HG03354 (cell line): ENCODE measurements around the gene PRTN3.

Experiments
- ATAC-seq: cut with Tn5 transposase; IDR thresholded peaks from one replicate; pipeline ENCODE4 v1.9.1; 2021; ENCODE audit warnings: mild to moderate bottlenecking; ENCODE audit not compliant: unreplicated experiment, poor library complexity, severe bottlenecking

PRTN3 gene

GRCh38 chr19:840519-841206 is at the start of gene PRTN3:
Gene PRTN3 (plus strand): TSS chr19:840999. CDS start chr19:841009, 10 bp downstream.
- no peak for ATAC-seq

GRCh38 chr19:791007-791566 is 49.7 kb upstream of the PRTN3 start:
- no peak for ATAC-seq

GRCh38 chr19:791567-792305 is 49.1 kb upstream of the PRTN3 start:
- ATAC-seq, result no peak

- no peak for ATAC-seq
These were observed 48.4 kb upstream of the PRTN3 start for GRCh38 chr19:792306-792885.

GRCh38 chr19:793806-794205 is 47.0 kb upstream of the PRTN3 start:
- ATAC-seq, result no peak

- ATAC-seq, result no peak
These were observed 45.7 kb upstream of the PRTN3 start for GRCh38 chr19:795073-795611.

GRCh38 chr19:795691-796581 is 44.9 kb upstream of the PRTN3 start:
- no peak for ATAC-seq

GRCh38 chr19:796692-797527 is 43.9 kb upstream of the PRTN3 start, which contains the start of gene PTBP1:
Gene PTBP1 (plus strand): TSS chr19:797452. CDS start chr19:797498, 46 bp downstream.
- peak; percentile 76 for ATAC-seq

GRCh38 chr19:797528-798414 is 43.0 kb upstream of the PRTN3 start:
- peak; percentile 43 for ATAC-seq

GRCh38 chr19:798415-799075 is 42.3 kb upstream of the PRTN3 start:
- ATAC-seq, result no peak

- no peak for ATAC-seq
These were observed 41.5 kb upstream of the PRTN3 start for GRCh38 chr19:799076-799881.

- ATAC-seq, result no peak
These were observed 40.3 kb upstream of the PRTN3 start for GRCh38 chr19:800360-801029.

GRCh38 chr19:801030-801860 is 39.6 kb upstream of the PRTN3 start:
- no peak for ATAC-seq

GRCh38 chr19:801861-802497 is 38.8 kb upstream of the PRTN3 start:
- ATAC-seq, result no peak
